Caco-2 (cell line): ENCODE results near the gene MAPK8IP2. TPM values are rescaled to one million over a fixed set of nuclear protein-coding genes. Genes with fewer than 3 reads are reported as not detected.

ENCODE experiments used
- BruUV-seq: library from RNA; stranded (reverse); fragments of 400-500 nt; replicated peaks from 2 replicates; lab custom pipeline; 2021; lab: Mats Ljungman, UMichigan
- CTCF ChIA-PET: fragments of 300-600 bp; sonication (Branson Sonifier 250); formaldehyde crosslinking; loops from one replicate; lab custom pipeline; 2022; ENCODE audit warnings: antibody characterized with exemption; lab: Charles Lee
- POLR2A ChIA-PET: fragments of 300-600 bp; sonication (Branson Sonifier 250); formaldehyde crosslinking; loops from one replicate; lab custom pipeline; 2022; ENCODE audit warnings: antibody characterized with exemption; lab: Charles Lee
- DNase-seq, 2 experiments: peaks; one replicate each; pipeline versions ENCODE4 v3.0.0 to v3.0.0-alpha.2; 2020 to 2022
- H3K27me3 ChIP-seq: replicated peaks from 2 replicates; pipeline ENCODE4 v1.6.0; 2011; ENCODE audit warnings: low read length; ENCODE audit not compliant: control insufficient read depth, insufficient read depth
- H3K36me3 ChIP-seq: 2 replicates; pipeline ENCODE4 v1.5.1; 2011; ENCODE audit warnings: low read length; ENCODE audit not compliant: control insufficient read depth, insufficient read depth
- H3K4me1 ChIP-seq: fragments of 250-450 bp; sonication (Bioruptor Pico); 2 replicates; pipeline ENCODE4 v1.5.1; 2020; ENCODE audit warnings: mild to moderate bottlenecking
- H3K4me3 ChIP-seq: 2 replicates; pipeline ENCODE4 v1.5.1; 2011; ENCODE audit warnings: low read depth, mild to moderate bottlenecking, control low read depth, low read length
- H3K9me3 ChIP-seq: fragments of 250-450 bp; sonication (Bioruptor Pico); 2 replicates; pipeline ENCODE4 v1.5.1; 2020; ENCODE audit warnings: mild to moderate bottlenecking, moderate library complexity
- H3K27ac Mint-ChIP-seq: one replicate; pipeline ENCODE4 v1.8.0; 2022; ENCODE audit warnings: mixed read lengths; ENCODE audit not compliant: unreplicated experiment
- H3K27me3 Mint-ChIP-seq: one replicate; pipeline ENCODE4 v1.8.0; 2022; ENCODE audit warnings: mixed read lengths; ENCODE audit not compliant: insufficient read depth, unreplicated experiment
- H3K36me3 Mint-ChIP-seq: one replicate; pipeline ENCODE4 v1.8.0; 2022; ENCODE audit warnings: mild to moderate bottlenecking, mixed read lengths; ENCODE audit not compliant: insufficient read depth, unreplicated experiment
- H3K4me1 Mint-ChIP-seq: one replicate; pipeline ENCODE4 v1.8.0; 2022; ENCODE audit warnings: low read depth, mixed read lengths; ENCODE audit not compliant: unreplicated experiment
- H3K4me3 Mint-ChIP-seq: one replicate; pipeline ENCODE4 v1.8.0; 2022; ENCODE audit warnings: mild to moderate bottlenecking, moderate library complexity, mixed read lengths; ENCODE audit not compliant: unreplicated experiment
- H3K9me3 Mint-ChIP-seq: one replicate; pipeline ENCODE4 v1.8.0; 2022; ENCODE audit warnings: mixed read lengths; ENCODE audit not compliant: unreplicated experiment
- CTCF ChIP-seq, 2 experiments: fragments of 200-600 bp in 1 of 2; IDR thresholded peaks; 1 replicate in 1 of 2; 2 replicates in 1 of 2; pipeline versions ENCODE4 v1.5.1 to v1.8.0; 2011 to 2022; ENCODE audit warnings: antibody characterized with exemption in 1 of 2, control low read depth in 1 of 2, inconsistent platforms in 1 of 2, low read depth in 1 of 2, low read length in 1 of 2, mild to moderate bottlenecking in 1 of 2, moderate library complexity in 1 of 2; ENCODE audit not compliant: insufficient read depth in 1 of 2, severe bottlenecking in 1 of 2, unreplicated experiment in 1 of 2
- intact Hi-C: fragments of 100-400 bp; cut with micrococcal nuclease; formaldehyde crosslinking; loops from one replicate; pipeline ENCODE4 v1.10.0; 2022; ENCODE audit not compliant: unreplicated experiment
- total RNA-seq: library from RNA; stranded (reverse); gene quantifications from 2 replicates; pipeline ENCODE4 v1.2.3, GENCODE V29; 2022

MAPK8IP2 gene
- total RNA-seq, 1 experiment from 2014 or later: 3.9 TPM

GRCh38 chr22:50576070-50576469, 24.5 kb upstream of the MAPK8IP2 start:
- Histone ChIP-seq H3K4me1 (no peaks in the 10 kb centered on the region), H3K27me3 (no peaks in the 10 kb centered on the region), H3K36me3 (peaks cover 1% of the 10 kb centered on the region; the same call in 1 of the 2 replicates), H3K4me3 (no peak overlapping the region), H3K9me3 (no peaks in the 10 kb centered on the region)
- no TSS peak for BruUV-seq
- Mint-ChIP-seq H3K4me1 (no peaks in the 10 kb centered on the region), H3K9me3 (no peaks in the 10 kb centered on the region), H3K4me3 (no peak overlapping the region), H3K27ac (no peak overlapping the region), H3K27me3 (no peaks in the 10 kb centered on the region), H3K36me3 (no peaks in the 10 kb centered on the region)
- intact Hi-C loops: loop anchor here (1.0 kb wide), 2 partner anchors 44 to 115 kb away; no protein-coding TSS in a partner anchor
- CTCF ChIA-PET: interaction anchor here (2.5 kb wide), 1 partner anchor 45 kb away, joined by 14 read pairs; no protein-coding TSS in a partner anchor
- peak; percentile 41 to 59 for TF ChIP-seq CTCF (IDR thresholded peaks at IDR 0.05; ENCODE audit: insufficient read depth in 1 of 2, low read depth in 1 of 2, low read length in 1 of 2, severe bottlenecking in 1 of 2, unreplicated experiment in 1 of 2)
- POLR2A ChIA-PET: no interaction called here
- peak; percentile 67 to 73 for DNase-seq

GRCh38 chr22:50576806-50577696, 23.5 kb upstream of the MAPK8IP2 start:
- no peak overlapping the region for H3K4me3 Mint-ChIP-seq
- no peaks in the 10 kb centered on the region for H3K9me3 Mint-ChIP-seq
- no peaks in the 10 kb centered on the region for H3K4me1 Mint-ChIP-seq
- H3K36me3 ChIP-seq: peaks cover 1% of the 10 kb centered on the region; the same call in 1 of the 2 replicates
- H3K4me1 ChIP-seq: peaks cover 6% of the 10 kb centered on the region; the same call in 1 of the 2 replicates
- ChIA-PET CTCF (interaction anchor here (2.5 kb wide), 1 partner anchor 44 kb away, joined by 14 read pairs; no protein-coding TSS in a partner anchor), POLR2A (no interaction called here)
- no peak for DNase-seq
- H3K27me3 Mint-ChIP-seq: no peaks in the 10 kb centered on the region
- TF ChIP-seq CTCF (IDR thresholded peaks at IDR 0.05; ENCODE audit: insufficient read depth in 1 of 2, low read depth in 1 of 2, low read length in 1 of 2, severe bottlenecking in 1 of 2, unreplicated experiment in 1 of 2): no peak
- intact Hi-C loops: loop anchor here (1.0 kb wide), 2 partner anchors 43 to 114 kb away; no protein-coding TSS in a partner anchor
- no peaks in the 10 kb centered on the region for H3K27me3 ChIP-seq
- no peaks in the 10 kb centered on the region for H3K36me3 Mint-ChIP-seq
- H3K4me3 ChIP-seq: no peak overlapping the region
- H3K27ac Mint-ChIP-seq: no peak overlapping the region
- no peaks in the 10 kb centered on the region for H3K9me3 ChIP-seq
- BruUV-seq: no TSS peak

GRCh38 chr22:50577697-50577986, 23.0 kb upstream of the MAPK8IP2 start:
- H3K27me3 Mint-ChIP-seq: no peaks in the 10 kb centered on the region
- no peak overlapping the region for H3K27ac Mint-ChIP-seq
- TF ChIP-seq CTCF (IDR thresholded peaks at IDR 0.05; ENCODE audit: insufficient read depth in 1 of 2, low read depth in 1 of 2, low read length in 1 of 2, severe bottlenecking in 1 of 2, unreplicated experiment in 1 of 2): no peak
- no TSS peak for BruUV-seq
- H3K36me3 ChIP-seq: peaks cover 1% of the 10 kb centered on the region; the same call in 1 of the 2 replicates
- peaks cover 6% of the 10 kb centered on the region; the same call in 1 of the 2 replicates for H3K4me1 ChIP-seq
- ChIA-PET POLR2A (no interaction called here), CTCF (no interaction called here)
- H3K4me3 ChIP-seq: no peak overlapping the region
- no peaks in the 10 kb centered on the region for H3K9me3 ChIP-seq
- H3K4me1 Mint-ChIP-seq: no peaks in the 10 kb centered on the region
- intact Hi-C loops: no loop called here
- no peaks in the 10 kb centered on the region for H3K9me3 Mint-ChIP-seq
- H3K36me3 Mint-ChIP-seq: peaks cover under 1% of the 10 kb centered on the region
- no peak for DNase-seq
- no peaks in the 10 kb centered on the region for H3K27me3 ChIP-seq
- no peak overlapping the region for H3K4me3 Mint-ChIP-seq
